ENCODE measurements around the gene LTBR.

LTBR gene

DNA sequence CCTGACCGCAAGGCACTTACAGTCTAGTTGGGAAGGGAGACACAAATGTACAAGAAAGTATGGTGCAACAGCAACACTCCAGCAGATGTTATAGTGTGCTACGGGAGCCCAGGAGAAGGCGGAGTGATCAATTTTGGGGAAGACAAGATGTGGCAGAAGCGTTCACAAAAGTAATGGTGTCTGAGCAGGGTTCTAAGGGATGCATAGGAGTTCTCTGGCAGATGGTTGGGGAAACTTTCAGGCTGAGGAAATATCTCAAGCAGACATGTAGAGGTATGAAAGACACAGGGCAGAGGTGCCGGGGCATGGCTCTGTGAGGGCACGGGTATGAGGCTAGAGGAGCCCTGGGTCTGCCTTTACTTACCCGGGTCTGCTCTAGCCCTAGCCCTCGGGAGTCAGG lies 37.0 kb upstream of the LTBR start:
- no peak for DNase-seq

DNA sequence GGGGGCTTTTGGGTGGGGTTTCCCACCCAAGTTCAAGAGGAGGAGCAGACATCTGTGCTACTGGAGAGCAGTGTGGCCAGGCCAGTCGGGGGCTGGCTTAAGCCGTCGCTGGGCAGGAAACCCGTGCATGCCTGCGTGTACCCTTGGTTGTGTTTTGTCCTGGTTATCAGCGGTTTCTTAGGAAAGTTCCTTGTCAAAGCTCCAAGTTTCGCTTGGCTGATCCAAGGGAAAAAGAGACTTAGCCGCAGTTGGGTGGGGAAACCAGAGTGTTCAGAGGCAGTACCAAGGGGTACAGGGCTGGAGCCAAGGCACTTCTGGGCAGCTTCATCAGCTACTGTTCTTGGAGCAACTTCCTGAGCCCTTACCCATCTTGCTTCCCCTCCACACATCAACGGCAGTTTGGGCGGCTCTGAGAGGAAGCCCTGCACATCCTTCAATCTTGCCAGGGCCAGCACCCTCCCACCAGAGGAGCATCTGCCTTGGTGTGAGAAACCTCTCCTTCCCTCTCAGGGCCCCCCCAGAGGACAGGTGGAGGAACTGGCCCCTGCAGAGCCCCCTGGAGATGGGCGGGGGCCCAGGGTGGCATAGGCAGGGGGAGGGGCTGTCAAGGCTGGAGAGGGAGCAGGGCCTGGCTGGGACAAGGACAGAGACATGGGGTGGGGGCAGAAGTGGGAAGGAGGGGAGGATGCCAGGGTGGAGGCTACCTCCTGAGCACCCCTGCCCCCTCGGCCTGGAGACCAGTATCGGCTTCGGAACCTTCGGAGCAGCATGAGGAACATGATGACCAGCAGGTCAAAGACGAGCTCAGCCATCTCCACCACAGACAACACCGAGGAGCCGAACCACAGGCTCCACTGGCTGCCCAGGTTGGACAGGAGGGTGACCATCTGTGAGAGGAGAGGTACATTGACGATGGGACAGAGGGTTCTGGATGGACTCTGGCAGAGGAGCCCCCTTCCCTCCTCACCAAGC lies 36.3 kb upstream of the LTBR start:
- DNase-seq: no peak

DNA sequence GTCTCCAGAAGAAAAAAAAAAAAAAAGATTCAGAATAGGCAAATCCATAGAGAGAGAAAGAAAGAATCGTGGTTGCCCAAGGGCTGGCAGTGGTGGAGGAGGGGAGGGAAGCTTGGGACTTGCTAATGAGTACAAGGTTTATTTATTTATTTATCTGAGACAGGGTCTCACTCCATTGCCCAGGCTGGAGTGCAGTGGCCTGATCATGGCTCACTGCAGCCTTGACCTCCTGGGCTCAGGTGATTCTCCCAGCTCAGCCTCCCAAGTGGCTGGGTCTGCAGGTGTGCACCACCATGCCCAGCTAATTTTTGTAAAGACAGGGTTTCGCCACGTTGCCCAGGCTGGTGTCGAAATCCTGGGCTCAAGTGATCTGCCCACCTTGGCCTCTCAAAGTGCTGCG lies 32.3 kb upstream of the LTBR start:
- no peak for DNase-seq

DNA sequence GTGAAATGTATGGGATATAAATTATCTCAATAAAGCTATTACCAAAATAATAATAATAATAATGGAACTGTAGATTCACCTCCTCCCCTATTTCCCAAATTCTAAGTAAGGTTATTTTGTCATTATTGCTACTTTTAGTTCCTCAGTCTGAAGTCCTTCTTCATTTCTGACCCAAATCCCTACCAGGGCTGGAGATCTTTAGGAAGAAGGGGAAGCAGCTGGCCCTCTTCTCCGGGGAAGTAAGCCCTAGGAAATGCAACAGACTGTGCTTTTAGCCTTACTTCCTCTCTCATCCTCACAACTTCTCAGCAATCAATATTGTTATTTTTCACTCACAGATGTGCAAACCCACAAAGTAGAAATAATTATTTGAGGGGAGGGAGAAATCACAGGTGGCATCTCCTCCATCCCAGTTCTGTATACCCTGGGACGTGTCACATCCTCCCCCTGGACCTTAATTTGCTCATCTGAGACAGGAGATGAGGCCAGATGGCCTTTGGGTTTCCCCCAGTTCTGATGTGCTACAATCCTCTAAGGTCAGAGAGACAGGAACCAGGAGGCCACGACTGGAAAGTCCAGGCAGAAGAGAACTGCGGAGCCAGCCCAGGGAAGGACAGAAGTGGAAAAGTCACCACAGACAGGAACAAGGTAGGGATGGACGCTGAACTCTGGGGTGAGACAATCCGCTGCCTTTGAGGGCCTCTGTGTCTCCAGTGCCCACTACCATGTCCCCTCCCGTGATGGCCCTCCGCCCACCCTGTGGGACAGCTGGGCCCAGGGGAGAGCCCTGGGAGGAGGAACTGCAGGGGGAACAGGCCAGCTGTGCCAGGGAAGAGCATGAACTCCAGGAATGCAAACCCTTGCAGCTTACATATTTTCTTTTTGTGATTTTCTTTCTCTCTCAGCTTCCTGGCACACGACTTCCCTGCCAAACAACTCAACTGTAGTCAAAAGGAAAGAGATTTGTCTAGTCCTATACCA lies 31.5 kb upstream of the LTBR start:
- DNase-seq: no peak

DNA sequence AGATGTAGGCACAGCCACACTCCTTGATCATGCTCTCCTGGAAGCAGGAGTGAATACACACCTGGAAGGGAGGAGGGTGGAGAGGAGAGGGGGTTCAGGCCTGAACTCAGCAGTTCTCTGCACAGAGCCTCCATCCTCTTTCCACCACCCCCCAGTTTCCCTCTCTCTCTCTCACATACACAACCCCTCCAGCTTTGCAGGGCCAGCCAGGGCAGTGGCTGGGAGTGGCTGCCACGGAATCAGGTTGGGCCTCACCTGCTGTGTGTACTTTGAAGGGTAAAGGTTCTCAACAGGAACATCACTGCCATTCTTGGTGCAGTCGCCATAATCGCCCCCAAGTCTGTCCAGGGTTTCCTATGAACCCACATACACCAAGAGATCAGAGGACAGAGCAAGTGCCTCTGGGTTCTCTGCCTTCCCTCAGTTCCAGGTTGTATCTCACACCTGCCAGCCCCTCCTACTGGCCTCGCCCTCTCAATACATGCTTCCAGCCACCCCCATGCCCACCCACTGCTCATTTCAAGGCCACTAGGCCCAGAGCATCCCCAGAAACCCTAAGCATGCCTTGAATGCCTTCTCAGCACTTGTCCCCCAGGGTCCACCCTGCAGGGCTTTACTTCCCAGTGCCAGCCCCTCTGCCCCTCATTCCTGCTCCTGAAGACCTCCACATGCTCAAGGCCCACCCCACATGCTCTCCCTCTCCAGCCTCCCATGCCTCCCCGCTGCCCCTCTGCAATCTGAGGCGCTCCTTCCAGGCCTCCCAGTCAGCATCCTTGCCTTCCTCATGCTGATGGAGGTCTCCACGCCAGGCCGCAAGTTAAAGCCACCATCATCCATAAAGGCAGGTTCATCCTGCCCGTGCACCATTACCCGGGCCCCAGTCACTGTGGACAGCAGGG lies 29.2 kb upstream of the LTBR start:
- no peak for DNase-seq

DNA sequence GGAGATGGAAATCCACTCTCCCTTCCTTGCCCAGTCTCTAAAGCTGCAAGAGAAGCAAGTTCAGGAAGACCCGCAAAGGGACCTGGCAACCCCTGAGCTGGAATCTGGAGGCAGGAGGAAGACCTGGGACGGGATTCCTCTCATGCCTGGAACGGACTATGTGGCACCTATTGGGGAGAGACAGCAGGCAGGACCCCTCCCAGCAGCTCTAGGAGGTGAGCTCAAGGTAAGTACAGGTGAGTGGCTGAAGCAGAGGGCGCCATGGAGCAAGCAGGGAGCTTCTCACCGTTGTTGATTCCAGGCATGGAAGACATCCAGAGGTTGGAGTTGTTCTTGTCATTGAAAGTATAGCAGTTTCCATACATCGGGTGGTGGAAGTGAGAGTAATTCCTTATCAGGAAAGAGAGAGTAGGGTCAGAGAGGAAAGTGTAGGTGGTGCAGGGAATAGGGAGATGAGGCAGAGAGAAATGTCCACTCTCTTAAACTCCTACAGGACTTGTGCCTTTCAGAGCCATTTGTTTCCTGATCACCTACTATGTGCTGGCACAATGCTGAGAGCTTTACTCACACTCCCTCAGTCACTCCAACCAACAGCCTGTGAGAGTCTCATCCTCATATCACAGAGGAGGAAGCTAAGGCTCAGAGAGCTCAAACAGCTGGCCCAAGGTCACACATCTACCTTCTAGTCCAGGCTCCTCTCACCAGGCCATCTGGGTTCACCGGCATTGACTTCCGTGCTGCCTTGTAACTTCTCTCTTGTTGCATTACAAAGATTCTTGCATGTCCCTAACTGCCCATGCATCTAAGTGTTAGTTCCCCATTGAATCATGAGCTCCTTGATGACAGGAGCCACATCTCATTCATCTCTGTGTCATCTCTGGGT lies 28.2 kb upstream of the LTBR start:
- peak in 1 of 2 donors; percentile 50 for DNase-seq

DNA sequence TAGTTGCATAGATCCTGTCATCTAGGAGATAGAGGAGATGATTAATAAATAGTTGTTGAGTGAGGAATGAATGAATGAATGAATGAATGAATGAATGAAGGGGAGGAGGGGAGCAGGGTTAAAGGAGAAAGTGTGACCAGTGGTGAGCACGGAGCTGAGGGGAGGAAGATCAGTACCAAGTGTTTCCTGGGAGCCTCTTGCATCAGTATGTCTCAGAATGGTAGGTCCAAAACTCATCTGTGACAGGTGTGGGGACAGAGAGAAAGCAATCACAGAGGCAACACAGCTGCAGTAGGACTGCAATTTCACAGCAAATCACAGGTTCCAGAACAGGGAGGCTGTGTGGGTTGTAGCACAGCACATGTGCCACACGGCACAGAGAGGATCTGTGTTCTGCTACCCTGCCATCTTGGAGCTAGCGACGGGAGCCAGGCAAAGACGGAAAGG lies 27.6 kb upstream of the LTBR start:
- no peak for DNase-seq

DNA sequence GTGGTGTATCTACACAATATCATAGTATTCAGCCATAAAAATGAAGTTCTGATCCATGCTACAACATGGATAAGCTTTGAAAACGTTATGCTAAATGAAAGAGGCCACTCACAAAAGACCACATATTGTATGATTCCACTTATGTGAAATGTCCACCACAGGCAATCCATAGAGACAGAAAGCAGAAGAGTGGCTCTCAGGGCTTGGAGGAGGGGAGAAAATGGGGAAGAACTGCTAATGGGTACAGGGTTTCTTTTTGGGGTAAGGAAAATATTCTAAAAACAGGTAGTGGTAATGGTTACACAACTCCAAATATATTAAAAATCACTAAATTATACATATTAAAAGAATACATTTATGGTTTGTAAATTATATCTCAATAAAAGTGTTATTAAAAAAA lies 25.1 kb upstream of the LTBR start:
- DNase-seq: no peak

DNA sequence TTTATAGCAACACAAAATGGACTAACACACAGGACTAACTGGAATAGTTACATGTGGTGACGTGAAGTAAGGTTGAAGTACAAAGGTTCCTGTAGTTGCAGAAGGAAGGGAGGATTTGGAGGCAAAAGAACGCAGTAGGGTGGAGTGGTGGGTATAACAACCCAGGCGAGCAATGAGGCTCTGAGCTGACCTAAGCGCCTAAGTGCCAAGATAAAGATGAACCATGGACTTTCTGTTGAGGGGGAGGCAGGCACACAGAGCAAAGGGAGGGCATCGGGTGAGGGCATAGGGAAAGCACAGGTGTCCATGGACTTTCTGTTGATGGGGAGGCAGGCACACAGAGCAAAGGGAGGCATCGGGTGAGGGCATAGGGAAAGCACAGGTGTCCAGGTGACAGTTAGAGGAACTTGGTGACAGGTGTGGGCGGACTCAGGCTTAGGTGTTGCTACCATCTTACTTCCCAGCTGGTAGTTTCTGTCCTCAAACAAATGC lies 23.8 kb upstream of the LTBR start:
- no peak for DNase-seq

DNA sequence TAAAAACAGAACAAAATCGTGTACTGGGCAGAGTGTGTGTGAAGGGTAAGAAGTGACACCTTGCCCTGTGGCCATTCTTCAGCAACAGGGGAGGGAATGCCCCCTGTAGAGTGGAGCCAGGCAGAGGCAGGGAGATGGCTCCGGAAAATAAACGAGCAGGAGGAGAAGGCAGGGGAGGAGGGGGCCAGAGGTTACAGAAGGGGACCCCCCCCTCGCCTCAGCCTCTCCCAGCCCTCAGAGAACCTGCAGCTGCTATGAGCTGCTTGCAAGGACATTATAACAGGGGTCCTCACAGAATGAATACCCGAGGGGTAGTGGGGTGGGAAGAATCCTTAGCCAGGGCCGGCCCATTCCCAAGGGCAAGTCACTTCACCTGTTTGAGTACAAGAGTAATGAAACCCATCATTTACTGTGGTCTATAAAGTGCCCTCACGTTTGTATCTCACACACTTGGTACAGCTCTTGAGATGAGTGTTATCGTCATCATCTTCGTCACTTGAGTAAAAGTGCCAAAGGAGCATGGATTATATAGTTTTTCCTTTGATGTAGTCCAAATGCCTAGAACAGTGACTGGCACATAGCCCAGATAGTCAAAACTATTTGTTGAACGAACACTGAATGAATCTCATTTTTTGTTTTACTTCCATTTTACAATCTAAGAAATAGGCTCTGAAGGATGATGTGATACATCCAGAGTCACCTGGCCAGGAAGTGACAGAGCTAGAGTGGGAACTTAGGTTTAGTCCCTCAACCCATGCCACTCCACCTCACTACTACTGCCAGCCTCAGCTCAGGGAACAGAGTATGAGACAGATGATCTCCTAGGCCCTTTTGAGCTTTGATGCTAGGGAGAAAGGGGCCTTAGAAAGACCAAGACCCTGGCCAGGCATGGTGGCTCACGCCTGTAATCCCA lies 23.1 kb upstream of the LTBR start:
- no peak for DNase-seq

DNA sequence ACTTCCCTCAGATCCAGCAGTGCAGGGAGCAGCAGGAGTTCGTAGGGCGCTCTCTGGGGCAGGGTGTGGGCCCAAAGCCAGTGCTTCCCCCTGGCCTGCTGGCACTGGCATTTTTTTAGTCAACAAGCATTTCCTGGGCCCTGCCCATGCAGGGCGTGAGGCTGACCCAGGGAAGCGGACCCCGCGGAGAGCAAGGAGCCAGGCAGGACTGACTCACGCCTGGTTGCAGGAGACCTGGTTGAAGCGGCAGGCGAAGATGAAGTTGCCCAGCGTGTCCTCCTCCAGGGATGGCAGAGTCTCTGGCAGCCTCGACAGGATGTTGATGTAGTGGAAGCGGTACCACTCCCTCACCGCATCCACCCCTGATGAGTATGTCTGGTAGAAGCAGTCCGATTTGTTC lies 22.1 kb upstream of the LTBR start:
- peak in 1 of 2 donors; percentile 63 for DNase-seq

DNA sequence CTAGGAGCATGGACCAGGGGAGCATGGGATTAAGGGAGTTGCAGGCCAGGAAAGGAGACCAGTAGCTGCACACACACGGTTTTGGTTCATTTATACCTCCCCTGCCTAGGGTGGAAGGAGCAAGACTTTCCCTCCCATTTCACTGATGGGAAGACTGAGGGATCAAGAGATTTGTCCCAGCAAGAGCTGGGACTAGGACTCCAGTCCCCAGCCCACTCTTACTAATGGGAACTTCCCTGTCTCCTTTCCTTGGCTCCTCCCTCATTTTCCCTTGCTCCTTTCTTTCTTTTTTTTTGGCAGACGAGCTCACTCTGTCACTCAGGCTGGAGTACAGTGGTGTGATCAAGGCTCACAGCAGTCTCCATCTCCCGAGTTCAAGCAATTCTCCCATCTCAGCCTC lies 21.6 kb upstream of the LTBR start:
- no peak for DNase-seq

DNA sequence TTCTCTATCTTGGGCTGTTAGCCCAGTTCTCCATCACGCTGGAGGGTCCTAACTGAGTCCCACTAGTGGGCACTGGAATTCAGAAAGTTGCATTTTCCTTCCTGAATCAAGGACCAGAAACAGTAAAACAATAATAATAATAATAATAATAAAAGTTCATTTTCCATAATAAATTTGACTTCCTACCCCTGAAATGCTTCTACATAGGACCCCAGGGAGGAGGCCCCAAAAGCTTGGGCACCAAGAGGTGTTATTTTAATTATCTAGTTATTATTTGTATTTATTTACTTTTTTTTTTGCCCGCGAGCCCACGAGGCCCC lies 21.0 kb upstream of the LTBR start:
- no peak for DNase-seq

DNA sequence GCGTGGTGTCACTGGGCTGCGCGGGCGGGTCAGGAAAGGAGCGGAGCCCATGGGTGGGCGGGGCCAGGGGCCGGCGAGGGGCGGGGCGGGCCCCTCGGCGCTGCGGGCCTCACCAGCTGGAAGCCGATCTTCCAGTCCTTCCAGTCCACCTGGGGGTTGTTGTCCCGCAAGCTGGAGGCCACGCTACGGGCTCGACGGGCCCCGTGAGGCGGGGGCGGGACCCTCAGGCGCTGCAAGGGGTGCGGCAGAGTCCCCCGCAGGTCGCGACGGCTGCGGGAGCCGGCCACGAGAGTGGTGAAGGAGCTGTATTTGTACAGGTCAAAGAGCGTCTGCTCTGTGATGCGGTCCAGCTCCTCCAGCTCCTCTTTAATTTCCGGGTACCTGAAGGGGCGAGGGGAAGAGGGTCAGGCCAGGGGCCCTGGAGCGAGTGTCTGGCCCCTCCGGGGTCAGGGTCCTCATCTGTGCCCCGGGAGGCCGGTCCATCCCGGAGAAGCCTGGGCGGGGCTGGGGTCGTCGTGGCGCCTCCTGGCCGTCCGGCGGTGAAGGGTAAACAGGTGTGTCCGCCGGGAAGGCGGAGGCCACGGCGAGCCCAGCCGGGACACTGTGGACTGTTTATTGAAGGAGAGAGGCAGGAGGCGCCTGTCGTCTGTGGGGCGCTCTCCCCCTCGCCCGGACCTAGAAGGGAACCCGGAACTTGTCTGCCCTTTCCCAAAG lies 20.5 kb upstream of the LTBR start:
- peak; percentile 69 to 70 for DNase-seq

DNA sequence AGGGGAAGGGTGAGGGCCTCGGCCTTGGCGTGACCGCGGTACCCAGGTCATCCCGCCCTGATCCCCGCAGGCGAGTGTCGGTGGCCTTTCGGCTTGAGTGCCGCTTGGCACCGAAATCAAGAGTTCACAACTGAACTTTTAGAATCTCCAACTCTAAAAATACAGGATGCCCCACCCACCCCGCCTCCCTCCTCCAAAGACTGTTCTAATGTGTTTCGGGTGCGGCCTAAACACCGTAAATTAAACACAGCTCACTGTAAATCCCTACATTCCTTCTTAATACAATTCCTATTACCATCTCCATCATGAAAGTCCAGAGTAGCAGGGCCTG lies 20.0 kb upstream of the LTBR start:
- DNase-seq: peak in 1 of 2 donors; percentile 12

DNA sequence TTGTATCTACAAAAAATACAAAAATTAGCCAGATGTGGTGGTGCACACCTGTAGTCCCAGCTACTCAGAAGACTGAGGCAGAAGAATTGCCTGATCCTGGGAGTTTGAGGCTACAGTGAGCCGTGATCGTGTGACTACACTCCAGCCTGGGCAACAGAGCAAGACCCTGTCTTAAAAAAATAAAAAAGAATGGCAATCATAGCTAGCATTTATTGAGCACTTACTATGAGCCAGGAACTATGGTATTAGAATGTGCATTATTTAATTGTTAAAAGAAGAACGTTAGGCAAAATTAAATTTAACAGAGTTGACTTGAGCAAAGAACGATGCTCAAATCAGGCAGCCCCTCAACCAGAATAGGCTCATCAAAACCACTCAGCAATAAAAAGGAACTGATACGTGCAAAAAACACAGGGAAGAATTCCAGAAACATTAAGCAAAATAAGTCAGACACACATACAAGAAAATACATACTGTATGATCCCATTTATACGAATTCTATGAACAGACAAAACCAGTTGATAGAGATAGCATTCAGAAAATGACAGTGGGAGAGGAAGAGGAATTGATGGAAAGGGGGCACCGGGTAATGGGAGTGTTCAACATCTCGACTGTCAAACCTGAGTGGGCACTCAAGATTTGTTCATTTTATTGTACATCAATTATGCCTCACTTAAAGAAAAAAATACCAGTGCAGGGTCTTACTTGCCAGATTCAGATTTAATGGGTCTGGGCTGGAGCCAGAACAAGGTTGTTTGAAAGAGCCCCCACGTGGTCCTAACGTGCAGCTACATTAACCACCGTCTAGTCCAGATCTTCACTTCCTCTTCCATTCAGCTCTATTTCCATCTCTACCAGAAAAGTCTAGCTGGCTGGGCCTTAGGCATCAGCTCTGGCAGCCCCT lies 16.6 kb upstream of the LTBR start:
- DNase-seq: peak; percentile 51 to 60

DNA sequence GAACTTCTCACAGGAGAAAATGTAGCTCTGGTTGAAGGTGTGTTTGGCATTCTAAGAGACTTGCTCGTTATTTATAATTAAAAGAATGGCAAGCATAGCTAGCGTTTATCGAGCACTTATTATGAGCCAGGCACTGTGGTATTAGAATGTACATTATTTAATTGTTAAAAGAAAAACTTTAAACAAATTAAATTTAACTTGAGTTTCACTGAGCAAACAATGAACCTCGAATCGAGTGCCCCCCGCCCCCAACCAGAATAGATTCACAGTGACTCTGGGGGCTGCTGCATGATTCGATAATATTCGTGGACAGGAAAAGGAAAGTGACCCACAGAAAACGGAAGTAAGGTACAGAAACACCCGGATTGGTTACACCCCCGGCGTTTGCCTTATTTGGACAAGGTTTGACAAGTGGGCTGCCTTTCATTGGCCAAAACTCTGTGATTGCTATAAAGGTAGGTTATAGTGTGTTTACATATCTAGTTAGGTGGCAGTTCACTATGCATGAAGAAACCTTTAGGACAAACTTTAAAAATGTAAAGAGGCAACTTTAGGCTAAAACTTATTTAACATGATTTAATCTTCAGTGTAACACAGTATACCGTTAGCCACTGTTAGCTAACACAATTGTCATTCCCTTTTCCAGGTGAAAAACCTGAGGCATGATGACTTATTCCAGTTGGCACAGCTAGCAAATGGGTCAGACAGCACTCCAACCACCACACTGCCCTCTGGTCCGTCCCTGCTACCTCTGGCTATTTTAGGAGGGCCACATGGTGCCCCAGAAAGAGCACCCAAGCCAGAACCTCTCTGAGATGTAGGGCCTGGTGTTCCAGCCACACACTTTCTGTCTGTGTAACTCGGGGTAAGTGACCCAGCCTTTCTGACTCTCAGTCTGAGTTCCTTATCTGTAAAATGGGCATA lies 15.7 kb upstream of the LTBR start:
- no peak for DNase-seq
